ENCODE data around the gene WDR75. TPM values are rescaled to one million over a fixed set of nuclear protein-coding genes. Genes with fewer than 3 reads are reported as not detected.

WDR75 gene
- 44.0 and 82.7 TPM in 2 replicates for total RNA-seq (2014; rRNA removed; shearing (Covaris generic); ENCODE audit: low replicate concordance)

DNA sequence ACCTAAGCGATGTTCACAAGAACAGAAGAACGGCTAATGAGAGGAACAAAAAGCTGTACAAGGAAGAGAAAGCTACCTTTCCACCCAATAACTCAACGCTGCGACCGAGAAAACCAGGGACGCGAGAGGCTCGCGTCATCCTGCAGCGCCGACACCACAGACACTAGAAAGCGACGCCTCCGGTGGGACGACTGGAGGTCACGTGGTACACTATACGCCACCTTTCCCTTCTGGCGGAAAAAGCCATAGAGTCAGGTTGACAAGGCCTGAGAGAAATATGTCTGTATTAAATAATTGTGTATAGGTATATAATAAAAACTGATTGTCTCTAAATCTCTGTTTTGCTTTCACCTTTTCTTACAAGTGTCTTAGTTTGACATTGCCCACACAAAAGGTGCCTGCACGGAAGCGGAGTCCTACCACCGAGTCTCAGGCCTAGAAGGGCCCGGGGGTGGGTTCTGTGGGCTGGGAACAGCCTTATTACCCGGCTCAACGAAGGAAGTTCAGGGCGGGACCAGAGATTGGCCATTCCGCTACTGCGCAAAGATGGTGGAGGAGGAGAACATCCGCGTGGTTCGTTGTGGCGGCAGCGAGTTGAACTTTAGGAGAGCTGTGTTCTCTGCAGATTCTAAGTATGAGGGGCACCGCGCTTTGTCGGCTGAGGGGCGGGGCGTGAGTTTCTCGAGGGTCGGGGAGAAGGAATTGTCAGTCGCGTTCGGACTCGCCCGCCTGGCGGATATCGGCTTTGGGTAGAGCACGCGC lies at the start of gene WDR75:
Gene WDR75, plus strand, starts transcription at position 528 of the 762 bp plus-strand sequence. Its CDS starts 19 bp downstream, at position 547.
- H3K4me2 ChIP-seq (ENCODE audit: low read depth, low read length, poor library complexity, severe bottlenecking), result peak within 1 kb of the TSS; percentile 91
- H3K9me2 ChIP-seq (replicated peaks; ENCODE audit: insufficient read depth, low read length), result no peaks in the 10 kb centered on the region
- peak within 1 kb of the TSS; percentile 80 for H3K9ac ChIP-seq (ENCODE audit: low read length)
- DNase-seq, result peak; percentile 97
- peak within 1 kb of the TSS; percentile 89 for H3K4me3 ChIP-seq (ENCODE audit: low read length)
- peaks cover 42% of the 10 kb centered on the region for H3K4me1 ChIP-seq (ENCODE audit: low read length)
- H3K36me3 ChIP-seq (ENCODE audit: insufficient read depth, low read length), result peaks cover 29% of the 10 kb centered on the region
- H3K9me3 ChIP-seq (ENCODE audit: low read length), result no peaks in the 10 kb centered on the region
- H3K79me2 ChIP-seq (ENCODE audit: low read length), result peaks cover 49% of the 10 kb centered on the region
- 0 out of 2 replicates have a peak, but pooled peaks cover 10% of the 10 kb centered on the region for H4K20me1 ChIP-seq (ENCODE audit: insufficient read depth, low read depth, low read length)
- H3K27me3 ChIP-seq (ENCODE audit: low read length), result no peaks in the 10 kb centered on the region
- H3K27ac ChIP-seq (ENCODE audit: low read length), result peak within 1 kb of the TSS; percentile 72
- peak within 1 kb of the TSS; percentile 93 for H2AFZ ChIP-seq (ENCODE audit: low read length)

DNA sequence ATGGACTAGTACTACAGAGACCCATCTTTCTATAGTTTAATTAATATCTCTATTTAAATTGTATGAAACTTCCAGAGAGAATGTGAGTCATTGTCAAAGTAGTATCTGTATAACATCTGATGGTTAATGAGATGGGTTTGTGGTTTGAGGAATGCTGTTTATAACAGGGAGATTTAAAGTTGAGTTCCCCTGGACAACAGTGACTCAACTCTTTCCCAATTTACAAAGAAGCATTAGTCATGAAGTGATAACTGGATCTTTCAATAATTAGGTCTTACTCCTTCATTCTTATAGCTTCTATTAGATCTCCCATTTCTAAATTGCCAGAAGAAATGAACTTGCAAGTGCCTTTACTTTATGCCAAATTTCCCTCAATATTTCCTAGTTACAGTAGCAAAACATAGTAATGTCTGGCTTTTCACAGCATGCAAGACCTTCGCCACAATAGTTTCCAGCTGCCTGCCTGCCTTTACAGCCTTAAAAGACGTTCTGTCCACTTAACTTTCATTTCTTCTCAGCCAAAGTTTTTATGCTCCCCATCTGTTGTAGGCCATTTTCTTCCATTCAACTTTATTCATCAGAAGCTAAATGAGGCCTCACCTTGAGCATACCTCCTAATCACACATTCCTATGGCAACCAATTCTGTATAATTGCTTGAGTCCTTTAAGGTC lies 47.7 kb upstream of the WDR75 start:
- H3K9me2 ChIP-seq (replicated peaks; ENCODE audit: insufficient read depth, low read length), result no peaks in the 10 kb centered on the region
- no peaks in the 10 kb centered on the region for H4K20me1 ChIP-seq (ENCODE audit: insufficient read depth, low read depth, low read length)
- H3K4me1 ChIP-seq (ENCODE audit: low read length), result no peaks in the 10 kb centered on the region
- H3K4me3 ChIP-seq (ENCODE audit: low read length), result no peak overlapping the region
- H3K79me2 ChIP-seq (ENCODE audit: low read length), result no peaks in the 10 kb centered on the region
- no peaks in the 10 kb centered on the region for H3K36me3 ChIP-seq (ENCODE audit: insufficient read depth, low read length)
- H2AFZ ChIP-seq (ENCODE audit: low read length), result no peak overlapping the region
- no peak overlapping the region for H3K4me2 ChIP-seq (ENCODE audit: low read depth, low read length, poor library complexity, severe bottlenecking)
- H3K27ac ChIP-seq (ENCODE audit: low read length), result no peak overlapping the region
- no peaks in the 10 kb centered on the region for H3K27me3 ChIP-seq (ENCODE audit: low read length)
- H3K9ac ChIP-seq (ENCODE audit: low read length), result no peak overlapping the region
- DNase-seq, result no peak
- no peaks in the 10 kb centered on the region for H3K9me3 ChIP-seq (ENCODE audit: low read length)

DNA sequence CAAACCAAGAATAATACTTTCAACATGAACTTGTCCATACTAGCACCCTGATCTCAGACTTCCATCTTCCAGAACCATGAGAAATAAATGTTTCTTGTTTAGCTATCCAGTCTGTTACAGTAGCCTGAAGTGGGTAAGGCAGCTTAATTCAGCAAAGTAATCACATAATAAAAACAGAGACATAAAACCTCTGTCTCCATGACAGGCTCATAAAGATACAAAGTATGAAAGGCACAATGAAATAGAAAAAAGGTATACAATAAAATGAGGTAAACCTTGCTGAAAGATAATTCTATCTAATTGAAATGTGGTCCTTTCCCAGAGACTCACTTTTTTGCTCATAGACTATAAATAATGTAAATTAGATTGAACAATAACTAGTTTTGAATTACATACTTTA lies 46.7 kb upstream of the WDR75 start:
- no peaks in the 10 kb centered on the region for H4K20me1 ChIP-seq (ENCODE audit: insufficient read depth, low read depth, low read length)
- no peak overlapping the region for H3K27ac ChIP-seq (ENCODE audit: low read length)
- no peak overlapping the region for H3K4me3 ChIP-seq (ENCODE audit: low read length)
- no peaks in the 10 kb centered on the region for H3K9me2 ChIP-seq (replicated peaks; ENCODE audit: insufficient read depth, low read length)
- H3K4me2 ChIP-seq (ENCODE audit: low read depth, low read length, poor library complexity, severe bottlenecking), result no peak overlapping the region
- no peak overlapping the region for H2AFZ ChIP-seq (ENCODE audit: low read length)
- DNase-seq, result no peak
- H3K4me1 ChIP-seq (ENCODE audit: low read length), result no peaks in the 10 kb centered on the region
- H3K27me3 ChIP-seq (ENCODE audit: low read length), result no peaks in the 10 kb centered on the region
- H3K79me2 ChIP-seq (ENCODE audit: low read length), result no peaks in the 10 kb centered on the region
- H3K9ac ChIP-seq (ENCODE audit: low read length), result no peak overlapping the region
- no peaks in the 10 kb centered on the region for H3K36me3 ChIP-seq (ENCODE audit: insufficient read depth, low read length)
- no peaks in the 10 kb centered on the region for H3K9me3 ChIP-seq (ENCODE audit: low read length)

DNA sequence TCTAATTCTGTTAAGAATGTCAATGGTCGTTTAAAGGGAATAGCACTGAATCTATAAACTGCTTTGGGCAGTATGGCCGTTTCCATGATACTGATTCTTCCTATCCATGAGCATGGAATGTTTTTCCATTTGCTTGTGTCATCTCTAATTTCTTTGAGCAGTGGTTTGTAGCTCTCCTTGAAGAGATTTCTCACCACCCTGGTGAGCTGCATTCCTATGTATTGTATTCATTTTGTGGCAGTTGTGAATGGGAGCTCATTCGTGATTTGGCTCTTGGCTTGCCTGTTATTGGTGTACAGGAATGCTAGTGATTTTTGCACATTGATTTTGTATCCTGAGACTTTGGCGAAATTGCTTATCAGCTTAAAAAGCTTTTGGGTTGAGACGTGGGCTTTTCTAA lies 38.3 kb upstream of the WDR75 start:
- H3K36me3 ChIP-seq (ENCODE audit: insufficient read depth, low read length), result no peaks in the 10 kb centered on the region

DNA sequence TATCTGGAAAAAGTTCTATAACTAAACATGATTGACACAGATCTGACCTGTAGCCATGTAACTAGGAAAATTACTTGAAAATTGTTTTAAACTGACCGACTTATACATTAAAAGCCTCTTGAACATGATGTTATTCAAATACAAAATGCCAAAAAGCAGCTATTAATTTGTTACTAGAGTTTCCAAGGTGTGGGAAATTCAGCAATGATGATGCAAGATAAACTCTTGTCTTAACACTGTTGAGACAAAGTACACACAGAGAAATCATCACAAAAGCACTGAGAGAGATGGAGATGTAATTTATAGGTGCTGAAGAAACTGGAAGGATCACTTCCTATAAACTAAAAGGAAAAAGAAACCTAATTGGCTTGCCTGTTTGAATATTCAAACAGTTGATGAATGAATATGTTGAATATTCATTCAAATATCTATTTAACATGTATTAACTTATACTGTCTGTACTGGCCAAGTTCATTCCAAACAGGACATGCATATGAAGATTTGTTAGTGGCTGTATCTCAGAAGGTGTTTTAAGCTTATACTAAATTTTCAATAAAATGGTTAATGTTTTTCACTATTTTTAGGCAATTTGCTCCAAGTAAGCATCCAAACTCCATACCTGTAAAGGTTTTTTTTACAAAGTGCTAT lies 34.6 kb upstream of the WDR75 start:
- no peaks in the 10 kb centered on the region for H3K9me2 ChIP-seq (replicated peaks; ENCODE audit: insufficient read depth, low read length)
- H3K36me3 ChIP-seq (ENCODE audit: insufficient read depth, low read length), result no peaks in the 10 kb centered on the region
- no peak overlapping the region for H3K9ac ChIP-seq (ENCODE audit: low read length)
- DNase-seq, result no peak
- H2AFZ ChIP-seq (ENCODE audit: low read length), result no peak overlapping the region
- no peak overlapping the region for H3K27ac ChIP-seq (ENCODE audit: low read length)
- no peaks in the 10 kb centered on the region for H3K9me3 ChIP-seq (ENCODE audit: low read length)
- H3K27me3 ChIP-seq (ENCODE audit: low read length), result 0 out of 2 replicates have a peak, but pooled peaks cover 3% of the 10 kb centered on the region
- H3K4me1 ChIP-seq (ENCODE audit: low read length), result no peaks in the 10 kb centered on the region
- no peaks in the 10 kb centered on the region for H4K20me1 ChIP-seq (ENCODE audit: insufficient read depth, low read depth, low read length)
- H3K79me2 ChIP-seq (ENCODE audit: low read length), result no peaks in the 10 kb centered on the region
- no peak overlapping the region for H3K4me2 ChIP-seq (ENCODE audit: low read depth, low read length, poor library complexity, severe bottlenecking)
- no peak overlapping the region for H3K4me3 ChIP-seq (ENCODE audit: low read length)

More for the DNA sequence above, 38.3 kb upstream of the WDR75 start:
- H2AFZ ChIP-seq (ENCODE audit: low read length), result no peak overlapping the region
- DNase-seq, result no peak
- 0 out of 2 replicates have a peak, but pooled peaks cover 3% of the 10 kb centered on the region for H3K27me3 ChIP-seq (ENCODE audit: low read length)
- H3K4me2 ChIP-seq (ENCODE audit: low read depth, low read length, poor library complexity, severe bottlenecking), result no peak overlapping the region
- no peak overlapping the region for H3K9ac ChIP-seq (ENCODE audit: low read length)
- no peaks in the 10 kb centered on the region for H3K9me2 ChIP-seq (replicated peaks; ENCODE audit: insufficient read depth, low read length)
- H3K4me3 ChIP-seq (ENCODE audit: low read length), result no peak overlapping the region
- H3K27ac ChIP-seq (ENCODE audit: low read length), result no peak overlapping the region
- H3K4me1 ChIP-seq (ENCODE audit: low read length), result no peaks in the 10 kb centered on the region
- H4K20me1 ChIP-seq (ENCODE audit: insufficient read depth, low read depth, low read length), result no peaks in the 10 kb centered on the region
- H3K79me2 ChIP-seq (ENCODE audit: low read length), result no peaks in the 10 kb centered on the region
- no peaks in the 10 kb centered on the region for H3K9me3 ChIP-seq (ENCODE audit: low read length)

DNA sequence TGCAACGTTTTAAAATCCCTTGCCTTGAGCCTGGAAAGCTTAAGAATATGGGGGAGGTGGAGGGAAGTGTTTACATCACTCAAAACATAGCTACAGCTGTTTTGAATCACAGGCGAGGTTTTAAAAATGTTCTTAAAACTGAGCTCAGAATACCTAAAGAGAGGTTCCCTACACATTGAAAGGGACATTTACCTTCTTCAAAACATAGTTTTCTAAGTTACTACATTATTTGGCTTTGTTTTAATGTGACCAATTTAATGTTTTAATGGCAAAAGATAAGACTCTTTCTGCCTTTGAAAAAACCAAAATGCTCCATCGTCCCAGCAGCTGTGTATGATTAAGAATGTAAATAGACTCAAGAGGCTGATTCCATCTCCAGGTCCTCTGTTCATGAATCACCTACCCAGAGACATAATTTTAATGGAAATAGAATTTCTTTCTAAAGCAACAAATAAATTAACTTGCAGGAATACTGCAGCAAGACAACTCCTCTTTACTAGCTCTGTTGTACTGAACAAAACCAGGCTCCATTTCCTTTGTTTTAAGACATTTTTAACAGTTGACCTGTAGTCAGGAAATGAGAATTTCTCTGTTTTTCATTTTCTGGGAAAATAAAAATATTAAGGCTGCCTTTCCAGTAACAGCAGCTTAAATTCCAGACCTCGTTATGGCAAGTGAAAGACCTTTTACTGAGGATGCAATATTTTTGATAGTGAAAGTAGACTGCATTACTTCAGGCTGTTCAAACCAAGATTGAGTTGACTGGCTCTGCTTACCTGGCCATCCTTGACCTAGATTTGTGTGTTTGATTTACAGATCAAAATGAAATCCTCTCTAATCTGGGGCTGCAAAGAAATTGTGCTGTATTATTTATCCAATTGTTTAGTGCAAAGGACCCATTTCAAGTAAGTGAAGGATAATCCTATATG lies 33.7 kb upstream of the WDR75 start:
- no peak overlapping the region for H3K4me3 ChIP-seq (ENCODE audit: low read length)
- no peaks in the 10 kb centered on the region for H3K79me2 ChIP-seq (ENCODE audit: low read length)
- no peaks in the 10 kb centered on the region for H3K36me3 ChIP-seq (ENCODE audit: insufficient read depth, low read length)
- no peak overlapping the region for H3K4me2 ChIP-seq (ENCODE audit: low read depth, low read length, poor library complexity, severe bottlenecking)
- no peak overlapping the region for H3K9ac ChIP-seq (ENCODE audit: low read length)
- no peak for DNase-seq
- no peaks in the 10 kb centered on the region for H3K9me2 ChIP-seq (replicated peaks; ENCODE audit: insufficient read depth, low read length)
- H3K4me1 ChIP-seq (ENCODE audit: low read length), result no peaks in the 10 kb centered on the region
- H2AFZ ChIP-seq (ENCODE audit: low read length), result no peak overlapping the region
- H3K9me3 ChIP-seq (ENCODE audit: low read length), result no peaks in the 10 kb centered on the region
- no peak overlapping the region for H3K27ac ChIP-seq (ENCODE audit: low read length)
- H4K20me1 ChIP-seq (ENCODE audit: insufficient read depth, low read depth, low read length), result no peaks in the 10 kb centered on the region
- H3K27me3 ChIP-seq (ENCODE audit: low read length), result 0 out of 2 replicates have a peak, but pooled peaks cover 3% of the 10 kb centered on the region

DNA sequence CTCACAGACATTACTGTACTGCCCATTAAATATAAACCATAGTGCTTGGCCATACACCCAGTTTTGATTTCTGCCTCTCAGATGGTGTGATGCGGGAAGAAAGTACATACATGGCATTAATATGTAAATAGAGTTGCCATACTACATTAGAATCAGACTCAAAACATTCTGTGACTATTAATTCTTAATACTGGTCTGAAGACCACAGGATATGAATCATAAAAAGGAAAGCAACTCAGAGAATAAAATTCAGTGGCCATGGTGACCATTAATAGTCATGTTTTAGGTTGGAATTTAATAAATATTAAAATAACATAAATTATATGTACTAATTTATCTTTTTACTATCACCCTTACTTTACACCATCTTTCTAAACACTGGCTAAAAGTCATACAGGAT lies 33.0 kb upstream of the WDR75 start:
- H2AFZ ChIP-seq (ENCODE audit: low read length), result no peak overlapping the region

More for the DNA sequence above, 33.0 kb upstream of the WDR75 start:
- no peaks in the 10 kb centered on the region for H3K36me3 ChIP-seq (ENCODE audit: insufficient read depth, low read length)
- H4K20me1 ChIP-seq (ENCODE audit: insufficient read depth, low read depth, low read length), result no peaks in the 10 kb centered on the region
- H3K79me2 ChIP-seq (ENCODE audit: low read length), result no peaks in the 10 kb centered on the region
- no peaks in the 10 kb centered on the region for H3K4me1 ChIP-seq (ENCODE audit: low read length)
- no peak for DNase-seq
- H3K27me3 ChIP-seq (ENCODE audit: low read length), result 0 out of 2 replicates have a peak, but pooled peaks cover 3% of the 10 kb centered on the region
- H3K9ac ChIP-seq (ENCODE audit: low read length), result no peak overlapping the region
- H3K27ac ChIP-seq (ENCODE audit: low read length), result no peak overlapping the region
- no peak overlapping the region for H3K4me2 ChIP-seq (ENCODE audit: low read depth, low read length, poor library complexity, severe bottlenecking)
- H3K9me2 ChIP-seq (replicated peaks; ENCODE audit: insufficient read depth, low read length), result no peaks in the 10 kb centered on the region
- H3K4me3 ChIP-seq (ENCODE audit: low read length), result no peak overlapping the region
- H3K9me3 ChIP-seq (ENCODE audit: low read length), result no peaks in the 10 kb centered on the region

Measured in Karpas-422 (cell line).